Mucosa of descending colon (tissue), 3 donors: Measurements from ENCODE around the gene THADA. TPM values are rescaled to one million over a fixed set of nuclear protein-coding genes. Genes with fewer than 3 reads are reported as not detected.

Experiments
- ATAC-seq: fragments of 200-7000 bp; cut with Tn5 transposase; one replicate; pipeline ENCODE4 v1.9.1; 2020; ENCODE audit warnings: mild to moderate bottlenecking, moderate library complexity
- DNase-seq, 3 donors: peaks; one replicate each; pipeline ENCODE4 v3.0.0-alpha.2; 2020
- H3K36me3 ChIP-seq: fragments of 200-600 bp; one replicate; pipeline ENCODE4 v1.8.0; 2021; ENCODE audit warnings: low read depth, mild to moderate bottlenecking
- H3K4me1 ChIP-seq: fragments of 200-600 bp; one replicate; pipeline ENCODE4 v1.8.0; 2021; ENCODE audit warnings: low read depth, mild to moderate bottlenecking
- H3K4me3 ChIP-seq: fragments of 200-600 bp; one replicate; pipeline ENCODE4 v1.8.0; 2021; ENCODE audit warnings: mild to moderate bottlenecking
- H3K9me3 ChIP-seq: fragments of 200-600 bp; one replicate; pipeline ENCODE4 v1.8.0; 2021; ENCODE audit warnings: mild to moderate bottlenecking
- CTCF ChIP-seq: fragments of 200-600 bp; IDR thresholded peaks from one replicate; pipeline ENCODE4 v1.8.0; 2022; ENCODE audit warnings: antibody characterized with exemption, mild to moderate bottlenecking
- intact Hi-C, 2 donors: fragments of 100-400 bp; cut with DNase I in 1 of 2; cut with micrococcal nuclease in 1 of 2; formaldehyde crosslinking; loops; one replicate each; pipeline versions ENCODE4 v1.11.0 to v1.11.1; 2022; cut with DNase I, micrococcal nuclease
- total RNA-seq, 3 donors: library from RNA; stranded (reverse); fragmentation: NEBNext Ultra II Directional in 2 of 3; extraction: Animal tissue kit (Norgen Biotek cat#: 25700) in 2 of 3; gene quantifications; one replicate each; pipeline versions ENCODE4 v1.2.1 to v1.2.4, GENCODE V29; 2021 to 2023
- donor health status: DM: no; HTN: no; CAD: no; lungs with moderate emphysema.
- donor health status: DM: no; HTN: no; CAD: no.
- donor health status: DM: no; HTN: yes; CAD: no.

Gene THADA
- total RNA-seq, 3 donors from 2014 or later = 20.1 to 26.7 (median 25.3) TPM

- no peaks in the 10 kb centered on the region for H3K36me3 ChIP-seq
- intact Hi-C loops = no loop called here
- ATAC-seq (no peak), DNase-seq (no peak)
- no peak overlapping the region for H3K4me3 ChIP-seq
- no peaks in the 10 kb centered on the region for H3K4me1 ChIP-seq
- no peaks in the 10 kb centered on the region for H3K9me3 ChIP-seq
- TF ChIP-seq CTCF = no peak
Observed at GRCh38 chr2:43568228-43568627, 27.6 kb downstream of the THADA start.

- TF ChIP-seq CTCF = no peak
- ATAC-seq = no peak
- H3K36me3 ChIP-seq = no peaks in the 10 kb centered on the region
Observed at GRCh38 chr2:43566461-43566729, 29.4 kb downstream of the THADA start.

GRCh38 chr2:43563679-43564078 lies 32.2 kb downstream of the THADA start:
- no peak for DNase-seq
- no peak for ATAC-seq
- Histone ChIP-seq H3K4me3 (no peak overlapping the region), H3K36me3 (no peaks in the 10 kb centered on the region), H3K9me3 (no peaks in the 10 kb centered on the region), H3K4me1 (no peaks in the 10 kb centered on the region)
- no peak for TF ChIP-seq CTCF
- intact Hi-C loops = no loop called here

More at GRCh38 chr2:43566461-43566729, 29.4 kb downstream of the THADA start:
- Histone ChIP-seq H3K9me3 (no peaks in the 10 kb centered on the region), H3K4me1 (no peaks in the 10 kb centered on the region), H3K4me3 (no peak overlapping the region)
- intact Hi-C loops = no loop called here
- no peak for DNase-seq

- DNase-seq (no peak), ATAC-seq (no peak)
- no peaks in the 10 kb centered on the region for H3K4me1 ChIP-seq
- H3K36me3 ChIP-seq = no peaks in the 10 kb centered on the region
- no peak overlapping the region for H3K4me3 ChIP-seq
- intact Hi-C loops = no loop called here
- no peaks in the 10 kb centered on the region for H3K9me3 ChIP-seq
- no peak for TF ChIP-seq CTCF
Observed at GRCh38 chr2:43560231-43560547, 35.6 kb downstream of the THADA start.

GRCh38 chr2:43559391-43560230 lies 36.2 kb downstream of the THADA start:
- DNase-seq = no peak
- peak; percentile 29 for ATAC-seq
- TF ChIP-seq CTCF = no peak
- H3K9me3 ChIP-seq = no peaks in the 10 kb centered on the region
- no peak overlapping the region for H3K4me3 ChIP-seq
- H3K36me3 ChIP-seq = no peaks in the 10 kb centered on the region
- H3K4me1 ChIP-seq = no peaks in the 10 kb centered on the region
- intact Hi-C loops = no loop called here

GRCh38 chr2:43557196-43557595 lies 38.6 kb downstream of the THADA start:
- no peak for DNase-seq
- Histone ChIP-seq H3K36me3 (no peaks in the 10 kb centered on the region), H3K4me1 (no peaks in the 10 kb centered on the region), H3K9me3 (no peaks in the 10 kb centered on the region), H3K4me3 (no peak overlapping the region)
- ATAC-seq = no peak
- no peak for TF ChIP-seq CTCF
- intact Hi-C loops = no loop called here
